ENCODE measurements around the gene FCHSD2. TPM values are rescaled to one million over a fixed set of nuclear protein-coding genes. Genes with fewer than 3 reads are reported as not detected.
"Not testable (repeated sequence)": the region's sequence is repeated elsewhere in the genome, so short reads cannot be mapped to it uniquely, and the experiment has no call there.

FCHSD2 gene
- total RNA-seq, 1 donor from 2014 or later: 19.7 TPM

DNA sequence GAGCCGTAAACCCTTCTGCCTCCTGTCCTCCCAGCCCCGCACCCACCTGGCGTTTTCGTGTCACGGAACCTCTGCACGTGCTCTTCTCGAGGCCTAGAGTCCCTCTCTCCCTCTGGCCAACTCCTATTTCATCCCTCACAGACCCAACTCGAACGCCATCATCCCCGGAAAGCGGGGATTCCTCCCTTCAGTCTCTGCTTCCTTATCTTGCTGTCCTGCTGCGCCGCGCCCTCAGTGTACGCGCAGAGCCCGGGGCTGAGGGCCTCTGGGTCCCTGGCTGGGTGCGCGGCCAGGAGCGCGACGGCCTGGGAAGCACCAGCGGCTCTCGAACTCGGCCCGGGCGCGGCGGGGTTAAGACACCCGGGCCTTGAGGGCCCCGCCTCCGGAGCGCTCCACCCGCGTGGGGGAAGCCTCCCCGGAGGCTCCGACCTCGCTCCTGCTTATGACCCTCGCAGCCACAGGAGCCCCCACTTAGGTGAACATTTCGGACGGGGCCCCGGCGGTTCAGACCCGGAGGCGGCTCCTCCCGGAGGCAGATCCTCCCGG is 328.3 kb downstream of the FCHSD2 start:
- Mint-ChIP-seq H3K9me3 (ENCODE audit: unreplicated experiment) (no peaks in the 10 kb centered on the region), H3K36me3 (ENCODE audit: unreplicated experiment) (no peaks in the 10 kb centered on the region), H3K4me3 (ENCODE audit: unreplicated experiment) (peak overlapping the region; percentile 83), H3K27me3 (ENCODE audit: unreplicated experiment) (peaks cover 16% of the 10 kb centered on the region), H3K4me1 (ENCODE audit: low read depth, unreplicated experiment) (no peaks in the 10 kb centered on the region), H3K27ac (ENCODE audit: unreplicated experiment) (no peak overlapping the region)
- DNase-seq: no peak
- TF ChIP-seq, protein P1, sequence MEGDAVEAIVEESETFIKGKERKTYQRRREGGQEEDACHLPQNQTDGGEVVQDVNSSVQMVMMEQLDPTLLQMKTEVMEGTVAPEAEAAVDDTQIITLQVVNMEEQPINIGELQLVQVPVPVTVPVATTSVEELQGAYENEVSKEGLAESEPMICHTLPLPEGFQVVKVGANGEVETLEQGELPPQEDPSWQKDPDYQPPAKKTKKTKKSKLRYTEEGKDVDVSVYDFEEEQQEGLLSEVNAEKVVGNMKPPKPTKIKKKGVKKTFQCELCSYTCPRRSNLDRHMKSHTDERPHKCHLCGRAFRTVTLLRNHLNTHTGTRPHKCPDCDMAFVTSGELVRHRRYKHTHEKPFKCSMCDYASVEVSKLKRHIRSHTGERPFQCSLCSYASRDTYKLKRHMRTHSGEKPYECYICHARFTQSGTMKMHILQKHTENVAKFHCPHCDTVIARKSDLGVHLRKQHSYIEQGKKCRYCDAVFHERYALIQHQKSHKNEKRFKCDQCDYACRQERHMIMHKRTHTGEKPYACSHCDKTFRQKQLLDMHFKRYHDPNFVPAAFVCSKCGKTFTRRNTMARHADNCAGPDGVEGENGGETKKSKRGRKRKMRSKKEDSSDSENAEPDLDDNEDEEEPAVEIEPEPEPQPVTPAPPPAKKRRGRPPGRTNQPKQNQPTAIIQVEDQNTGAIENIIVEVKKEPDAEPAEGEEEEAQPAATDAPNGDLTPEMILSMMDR (IDR thresholded peaks at IDR 0.05; ENCODE audit: partially characterized antibody, unreplicated experiment): no peak

DNA sequence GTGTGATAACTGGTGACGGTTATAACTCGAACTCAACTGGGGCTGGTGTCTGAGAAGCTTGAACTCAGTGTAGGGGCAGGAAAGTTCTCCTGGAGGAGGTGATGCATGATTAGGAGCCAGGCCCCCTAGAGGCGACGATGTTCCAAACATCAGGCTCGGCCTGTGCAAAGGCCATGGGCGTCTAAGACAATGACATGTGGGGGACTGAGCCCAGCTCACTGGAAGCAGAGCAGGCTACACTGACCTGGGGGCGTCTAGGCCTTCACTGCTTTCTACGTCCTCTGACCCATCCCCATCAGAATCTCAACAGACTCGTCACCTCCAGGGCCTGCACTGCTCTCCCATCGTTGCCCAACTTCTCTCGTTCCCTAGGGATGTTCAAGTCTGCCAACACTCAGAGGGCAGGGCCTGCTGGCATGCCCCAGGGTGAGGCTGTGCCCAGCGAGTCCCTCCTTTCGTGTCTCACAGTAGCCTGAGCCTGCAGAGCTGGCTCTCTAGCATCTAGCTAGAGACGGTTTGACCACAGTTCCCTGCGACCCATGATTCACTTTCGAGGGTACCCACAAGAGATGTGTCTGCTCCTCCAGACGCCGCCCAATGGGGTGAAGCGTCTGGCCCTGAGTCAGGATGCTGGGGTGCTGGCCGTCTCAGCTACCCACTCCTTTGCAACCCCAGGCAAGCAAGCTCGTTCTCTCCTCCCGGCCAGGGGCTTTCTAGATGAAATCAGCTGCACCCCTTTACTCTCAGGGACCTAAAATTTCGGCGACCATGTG is 329.0 kb downstream of the FCHSD2 start:
- Mint-ChIP-seq H3K27me3 (ENCODE audit: unreplicated experiment) (peaks cover 14% of the 10 kb centered on the region), H3K9me3 (ENCODE audit: unreplicated experiment) (no peaks in the 10 kb centered on the region), H3K36me3 (ENCODE audit: unreplicated experiment) (no peaks in the 10 kb centered on the region), H3K27ac (ENCODE audit: unreplicated experiment) (no peak overlapping the region), H3K4me3 (ENCODE audit: unreplicated experiment) (peak overlapping the region; percentile 83), H3K4me1 (ENCODE audit: low read depth, unreplicated experiment) (no peaks in the 10 kb centered on the region)
- TF ChIP-seq, protein P1 (IDR thresholded peaks at IDR 0.05; ENCODE audit: partially characterized antibody, unreplicated experiment): peak; percentile 53
- DNase-seq: peak; percentile 56

DNA sequence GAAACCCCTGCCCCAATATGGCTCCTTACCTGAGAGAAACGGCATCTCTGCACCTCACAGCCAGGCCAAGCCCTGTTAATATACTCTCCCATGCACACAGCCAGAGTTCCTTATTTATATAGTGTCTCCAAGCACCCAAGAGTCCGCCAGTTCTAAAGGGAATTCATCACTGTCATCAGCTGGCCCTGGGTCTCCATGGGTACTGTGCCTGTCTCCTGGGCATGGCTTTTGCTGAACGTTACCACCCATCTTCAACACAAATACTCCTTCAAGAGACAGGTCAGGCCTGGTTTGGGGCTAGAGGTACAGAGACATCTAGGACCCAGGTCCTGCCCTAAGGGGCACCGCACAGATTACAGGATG is 329.5 kb downstream of the FCHSD2 start:
- Mint-ChIP-seq H3K4me1 (ENCODE audit: low read depth, unreplicated experiment) (no peaks in the 10 kb centered on the region), H3K27me3 (ENCODE audit: unreplicated experiment) (peaks cover 13% of the 10 kb centered on the region), H3K4me3 (ENCODE audit: unreplicated experiment) (peak overlapping the region; percentile 52), H3K27ac (ENCODE audit: unreplicated experiment) (no peak overlapping the region), H3K9me3 (ENCODE audit: unreplicated experiment) (no peaks in the 10 kb centered on the region), H3K36me3 (ENCODE audit: unreplicated experiment) (no peaks in the 10 kb centered on the region)
- DNase-seq: no peak
- TF ChIP-seq, protein P1 (IDR thresholded peaks at IDR 0.05; ENCODE audit: partially characterized antibody, unreplicated experiment): no peak

DNA sequence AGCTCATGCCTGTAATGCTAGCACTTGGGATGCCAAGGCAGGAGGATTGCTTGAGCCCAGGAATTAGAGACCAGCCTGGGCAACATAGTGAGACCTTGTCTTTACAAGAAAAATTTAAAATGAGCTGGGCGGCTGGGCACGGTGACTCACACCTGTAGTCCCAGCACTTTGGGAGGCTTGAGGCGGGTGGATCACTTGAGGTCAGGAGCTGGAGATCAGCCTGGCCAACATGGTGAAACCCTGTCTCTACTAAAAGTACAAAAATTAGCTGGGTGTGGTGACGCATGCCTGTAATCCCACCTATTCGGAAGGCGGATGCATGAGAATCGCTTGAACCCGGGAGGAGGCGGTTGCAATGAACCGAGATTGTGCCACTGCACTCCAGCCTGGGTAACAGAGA is 330.4 kb downstream of the FCHSD2 start:
- H3K9me3 Mint-ChIP-seq (ENCODE audit: unreplicated experiment); DNase-seq; H3K4me3 Mint-ChIP-seq (ENCODE audit: unreplicated experiment): not testable (repeated sequence)

DNA sequence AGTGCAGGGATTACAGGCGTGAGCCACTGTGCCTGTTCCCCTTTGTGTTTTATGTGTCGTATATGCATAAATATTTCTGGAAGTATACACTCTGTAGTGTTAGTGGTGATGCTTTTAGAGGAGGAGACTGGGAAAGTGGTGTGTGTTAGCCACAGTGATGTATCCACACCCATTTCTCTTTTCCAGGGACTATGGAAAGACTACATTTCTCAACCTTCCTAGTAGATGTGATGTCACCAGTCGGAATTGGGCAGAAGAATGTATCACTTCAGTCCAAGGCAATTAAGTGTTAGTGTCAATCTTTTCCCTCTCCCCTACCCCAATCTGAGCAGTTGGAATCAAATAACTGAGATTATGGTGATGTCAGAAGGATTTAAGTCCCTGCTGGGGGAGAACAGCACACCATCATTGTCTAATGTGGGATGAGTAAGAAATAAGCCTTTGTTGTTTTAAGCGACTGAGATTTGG is 333.8 kb downstream of the FCHSD2 start:
- no peaks in the 10 kb centered on the region for H3K4me1 Mint-ChIP-seq (ENCODE audit: low read depth, unreplicated experiment)
- no peaks in the 10 kb centered on the region for H3K36me3 Mint-ChIP-seq (ENCODE audit: unreplicated experiment)

More for the DNA sequence above, 330.4 kb downstream of the FCHSD2 start:
- H3K4me1 Mint-ChIP-seq (ENCODE audit: low read depth, unreplicated experiment); H3K27ac Mint-ChIP-seq (ENCODE audit: unreplicated experiment); H3K36me3 Mint-ChIP-seq (ENCODE audit: unreplicated experiment): not testable (repeated sequence)
- peaks cover 13% of the 10 kb centered on the region for H3K27me3 Mint-ChIP-seq (ENCODE audit: unreplicated experiment)

More for the DNA sequence above, 333.8 kb downstream of the FCHSD2 start:
- no peak overlapping the region for H3K4me3 Mint-ChIP-seq (ENCODE audit: unreplicated experiment)
- H3K9me3 Mint-ChIP-seq (ENCODE audit: unreplicated experiment): no peaks in the 10 kb centered on the region
- H3K27me3 Mint-ChIP-seq (ENCODE audit: unreplicated experiment): peaks cover 6% of the 10 kb centered on the region
- TF ChIP-seq, protein P1 (IDR thresholded peaks at IDR 0.05; ENCODE audit: partially characterized antibody, unreplicated experiment): no peak
- no peak for DNase-seq
- no peak overlapping the region for H3K27ac Mint-ChIP-seq (ENCODE audit: unreplicated experiment)
